Fibroblast of pulmonary artery (primary cell): ENCODE data around the gene ZNF189.
A peak's percentile ranks its signal among the peaks of the same experiment; 100 is the strongest.

Source experiments
- DNase-seq: peaks from one replicate; pipeline ENCODE4 v3.0.0-alpha.2; 2010; ENCODE audit warnings: low read depth
- H3K4me3 ChIP-seq: replicated peaks from 2 replicates; pipeline ENCODE4 v1.5.1; 2011; ENCODE audit warnings: low read depth, mild to moderate bottlenecking, control low read depth, low read length, moderate library complexity
- CTCF ChIP-seq: IDR thresholded peaks from 2 replicates; pipeline ENCODE4 v1.5.1; 2011; ENCODE audit warnings: mild to moderate bottlenecking, control low read depth, low read length, inconsistent platforms; ENCODE audit errors: missing control alignments

ZNF189 gene

DNA sequence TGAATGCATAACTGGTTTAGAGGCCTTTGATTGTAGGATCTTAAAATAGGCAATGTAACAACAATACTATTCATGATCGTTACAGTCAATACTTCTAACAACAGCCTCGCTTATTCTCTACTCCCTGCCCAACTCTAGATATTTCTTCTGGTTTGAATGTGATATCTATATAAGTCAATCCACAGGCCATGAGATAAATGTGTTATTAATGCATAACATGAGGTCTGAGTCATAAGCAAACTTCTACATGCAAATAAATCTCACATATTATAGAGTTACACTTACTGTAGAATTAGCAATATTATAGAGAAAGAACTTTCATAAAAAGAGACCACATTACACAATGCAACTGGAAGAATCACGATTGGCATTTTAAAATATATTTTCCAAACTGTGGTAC is 39.9 kb downstream of the ZNF189 start:
- DNase-seq, result no peak
- no peak for TF ChIP-seq CTCF
- H3K4me3 ChIP-seq, result no peak overlapping the region

- no peak overlapping the region for H3K4me3 ChIP-seq
- no peak for TF ChIP-seq CTCF
Measured at GRCh38 chr9:101440714-101441230, 42.1 kb downstream of the ZNF189 start.

GRCh38 chr9:101442318-101442717 is 43.7 kb downstream of the ZNF189 start:
- no peak for DNase-seq
- H3K4me3 ChIP-seq, result no peak overlapping the region
- TF ChIP-seq CTCF, result no peak

More at GRCh38 chr9:101440714-101441230, 42.1 kb downstream of the ZNF189 start:
- DNase-seq, result no peak

GRCh38 chr9:101442736-101443135 is 44.1 kb downstream of the ZNF189 start:
- no peak for TF ChIP-seq CTCF
- no peak overlapping the region for H3K4me3 ChIP-seq
- no peak for DNase-seq

GRCh38 chr9:101443364-101443771 is 44.7 kb downstream of the ZNF189 start:
- TF ChIP-seq CTCF, result no peak
- DNase-seq, result no peak
- H3K4me3 ChIP-seq, result no peak overlapping the region

GRCh38 chr9:101445353-101446029 is 46.8 kb downstream of the ZNF189 start:
- TF ChIP-seq CTCF, result no peak
- DNase-seq, result peak; percentile 24
- H3K4me3 ChIP-seq, result peak overlapping the region; percentile 27

DNA sequence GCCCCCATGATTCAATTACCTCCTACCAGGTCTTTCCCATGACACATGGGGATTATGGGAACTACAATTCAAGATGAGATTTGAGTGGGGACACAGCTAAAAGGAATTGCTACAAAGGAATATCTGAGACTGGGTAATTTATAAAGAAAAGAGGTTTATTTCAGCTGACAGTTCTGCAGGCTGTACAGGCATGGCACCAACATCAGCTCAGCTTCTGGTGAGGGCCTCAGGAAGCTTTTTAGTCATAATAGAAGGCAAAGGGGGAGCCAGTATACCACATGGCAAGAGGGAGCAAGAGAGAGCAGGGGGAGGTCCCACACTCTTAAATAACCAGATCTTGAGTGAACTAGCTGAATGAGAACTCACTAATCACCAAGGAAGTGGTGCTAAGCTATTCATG is 48.1 kb downstream of the ZNF189 start:
- H3K4me3 ChIP-seq, result no peak overlapping the region
- no peak for DNase-seq
- no peak for TF ChIP-seq CTCF
